Endothelial cell of hepatic sinusoid (primary cell): ENCODE results near the gene SIDT2.

ENCODE experiments used
- in situ Hi-C: cut with HindIII; loops from 2 replicates; pipeline ENCODE4 v1.10.0; 2017; ENCODE audit warnings: low sequenced_read_pairs

The SIDT2 gene

GRCh38 chr11:117220568-117220967 lies 42.0 kb downstream of the SIDT2 start:
- in situ Hi-C loops: no loop called here

DNA sequence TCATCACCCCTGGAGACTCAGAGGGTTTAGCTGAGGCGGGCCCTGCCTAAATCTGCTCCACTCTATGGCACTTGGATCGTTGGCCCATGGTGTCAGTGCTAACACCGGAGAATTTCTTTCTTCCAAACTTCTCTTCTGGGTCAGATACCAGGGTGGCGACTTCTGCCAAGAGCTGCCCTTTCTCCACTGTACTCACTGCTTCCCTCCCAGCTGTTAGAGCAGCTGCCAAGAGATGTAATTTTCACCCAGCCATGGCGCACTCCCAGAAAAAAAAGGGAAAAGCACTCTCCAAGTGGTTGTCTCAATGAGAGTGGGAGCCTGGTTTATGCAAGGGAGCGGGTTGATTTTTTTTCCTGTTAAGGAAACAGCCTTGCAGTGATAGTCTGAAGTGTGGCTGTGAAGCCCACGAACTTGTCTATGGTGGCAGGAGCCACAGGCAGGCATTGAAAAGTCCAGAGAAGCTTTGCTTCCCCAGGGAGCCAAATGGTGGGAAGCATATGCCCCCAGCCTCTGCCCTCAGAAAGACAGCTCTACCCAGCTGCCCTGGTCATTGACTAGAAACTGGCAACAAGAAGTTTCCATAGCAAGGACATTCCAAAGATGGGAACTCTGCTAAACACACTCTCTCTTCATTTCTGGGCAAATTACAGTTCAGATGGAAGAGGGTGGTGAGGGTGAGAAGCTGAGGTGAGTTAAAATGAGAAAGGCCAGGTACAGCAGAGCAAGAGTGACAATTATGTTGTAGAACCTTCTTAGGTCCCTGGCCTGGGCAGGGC lies 42.6 kb downstream of the SIDT2 start:
- in situ Hi-C loops: no loop called here

DNA sequence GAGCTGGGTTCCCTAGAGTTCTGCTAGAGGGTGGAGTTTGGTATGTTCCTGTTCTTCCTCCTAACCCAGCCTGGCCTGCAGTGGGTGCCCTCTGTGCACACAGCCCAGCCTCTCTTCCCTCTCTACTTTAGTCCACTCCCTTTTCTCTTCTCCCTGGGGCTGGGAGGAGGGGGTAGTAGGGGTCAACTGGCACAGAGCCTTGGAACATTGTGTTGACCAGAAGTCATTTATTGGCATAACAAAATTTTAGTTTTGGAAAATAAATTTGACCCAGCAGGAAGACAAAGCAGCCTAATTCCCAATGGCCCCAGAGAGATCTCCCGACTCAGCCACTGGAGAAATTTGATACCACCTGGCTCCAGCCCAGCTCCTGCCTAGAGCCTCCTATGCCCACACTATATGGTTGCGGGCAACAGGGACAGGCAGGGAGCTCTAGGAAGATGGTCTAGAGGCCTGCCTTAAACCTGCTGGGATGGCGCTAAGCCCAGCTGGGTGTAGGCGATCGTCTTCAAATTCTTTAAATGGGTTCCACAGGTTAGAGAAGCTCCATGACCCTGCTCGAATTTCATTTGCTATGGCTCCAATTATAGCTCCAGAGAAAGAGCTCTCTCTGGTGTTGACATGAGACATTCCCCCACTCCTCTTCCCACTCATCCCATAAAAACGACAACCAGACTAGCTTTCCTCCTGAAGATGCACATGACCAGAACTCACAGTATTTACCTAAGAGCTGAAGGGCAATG lies 43.4 kb downstream of the SIDT2 start:
- in situ Hi-C loops: no loop called here

DNA sequence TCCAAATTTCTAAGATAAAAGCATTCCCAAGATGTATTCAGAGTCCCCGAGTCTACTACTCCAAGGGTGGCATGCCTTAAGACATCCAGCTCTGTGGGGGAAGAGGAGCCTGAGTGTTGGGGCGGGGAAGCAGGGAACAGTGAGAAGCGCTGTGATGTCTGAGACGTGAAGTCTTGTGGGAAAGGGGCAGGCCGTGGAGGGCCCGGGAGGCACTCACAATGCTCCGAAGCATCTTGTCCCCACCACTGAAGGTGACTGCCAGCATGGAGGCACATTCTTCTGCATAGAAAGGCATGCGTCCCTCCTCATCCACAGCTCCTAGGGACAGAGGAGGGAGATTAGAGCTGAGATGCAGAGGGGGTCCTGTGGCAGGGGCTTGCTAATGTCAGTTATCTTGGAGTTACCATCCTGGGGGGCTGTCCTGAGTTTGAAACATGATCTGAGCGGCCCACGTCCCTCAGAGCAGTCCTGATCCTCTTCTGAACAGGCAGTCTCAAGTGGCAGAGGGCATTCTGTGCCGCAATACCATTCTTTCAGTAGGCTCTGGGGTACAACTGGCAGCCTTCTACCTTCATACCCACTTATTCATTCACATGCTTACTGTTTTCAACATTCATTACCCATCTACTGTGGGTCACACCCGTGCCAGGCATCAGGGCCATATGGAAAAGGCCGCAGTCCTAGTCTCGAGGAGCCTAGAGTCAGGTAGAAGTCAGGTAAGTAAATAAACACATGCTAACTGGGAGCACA lies 44.6 kb downstream of the SIDT2 start:
- in situ Hi-C loops: no loop called here

GRCh38 chr11:117223741-117224689 lies 45.5 kb downstream of the SIDT2 start:
- in situ Hi-C loops: no loop called here

DNA sequence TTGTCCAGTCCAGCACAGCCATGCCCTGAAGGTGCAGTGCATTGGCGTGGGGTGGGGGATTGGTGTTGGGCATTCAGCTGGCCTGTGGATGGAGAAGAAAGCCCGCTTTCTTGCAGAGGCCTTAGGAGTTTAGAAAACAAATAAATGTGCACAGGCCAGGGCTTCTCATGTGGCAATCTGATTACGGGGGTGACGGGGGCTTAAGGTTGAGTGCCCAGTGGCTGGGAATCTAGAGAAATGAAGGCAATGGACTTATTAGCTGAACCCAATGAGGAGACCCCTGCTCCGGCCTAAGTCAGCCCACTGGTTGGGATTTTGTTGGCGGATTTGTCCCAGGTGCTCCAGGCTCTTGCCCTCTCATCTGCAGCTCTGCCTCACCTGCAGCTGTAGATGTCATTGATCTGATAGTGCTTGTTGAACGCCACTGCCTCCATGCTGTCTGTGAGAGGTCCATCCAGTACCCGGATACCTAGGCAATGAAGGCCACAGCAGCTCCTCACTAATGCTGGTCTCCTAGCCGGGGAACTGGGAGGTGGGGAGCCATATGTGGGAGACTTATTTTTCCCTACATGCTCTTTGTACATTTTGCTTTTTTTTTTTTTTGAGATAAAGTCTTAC lies 47.1 kb downstream of the SIDT2 start:
- in situ Hi-C loops: no loop called here

GRCh38 chr11:117226388-117227385 lies 48.1 kb downstream of the SIDT2 start:
- in situ Hi-C loops: no loop called here

GRCh38 chr11:117228091-117228490 lies 49.5 kb downstream of the SIDT2 start:
- in situ Hi-C loops: no loop called here

DNA sequence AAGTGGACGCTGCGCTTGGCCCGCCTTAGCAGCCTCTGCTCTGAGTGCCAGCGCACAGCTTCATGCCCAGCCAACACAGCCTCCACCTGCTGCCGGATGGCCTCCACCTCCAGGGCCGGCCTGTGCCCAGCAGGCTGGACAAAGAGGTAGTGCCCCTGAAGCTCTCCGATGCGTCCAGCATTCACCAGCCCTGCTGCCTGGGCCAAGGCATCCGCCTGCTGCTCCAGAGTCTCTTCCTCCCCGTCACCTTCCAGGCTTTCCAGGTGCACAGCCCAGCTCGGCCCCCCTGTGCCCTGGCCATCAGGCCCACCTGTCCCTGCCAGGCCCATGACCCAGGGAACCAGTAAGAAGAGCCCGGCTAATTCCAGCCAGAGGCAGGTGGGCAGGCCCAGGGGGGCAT lies 50.9 kb downstream of the SIDT2 start:
- in situ Hi-C loops: no loop called here

DNA sequence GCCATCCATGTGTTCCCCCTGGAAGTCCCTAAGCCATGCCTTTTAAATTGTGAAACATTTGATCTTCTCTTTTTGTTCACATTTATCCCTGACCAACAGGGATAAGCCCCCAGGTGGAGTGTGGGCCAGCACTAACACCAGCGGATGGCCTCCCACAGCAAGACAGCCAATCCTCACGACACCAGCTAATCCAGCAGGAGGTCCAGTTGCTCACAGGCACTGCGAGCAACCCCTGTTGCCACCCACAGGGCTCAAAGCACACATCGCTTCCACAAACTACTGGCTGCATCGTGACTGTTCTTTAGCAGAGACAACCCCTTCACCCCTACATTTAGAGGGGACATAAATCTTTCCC lies 51.4 kb downstream of the SIDT2 start:
- in situ Hi-C loops: no loop called here

DNA sequence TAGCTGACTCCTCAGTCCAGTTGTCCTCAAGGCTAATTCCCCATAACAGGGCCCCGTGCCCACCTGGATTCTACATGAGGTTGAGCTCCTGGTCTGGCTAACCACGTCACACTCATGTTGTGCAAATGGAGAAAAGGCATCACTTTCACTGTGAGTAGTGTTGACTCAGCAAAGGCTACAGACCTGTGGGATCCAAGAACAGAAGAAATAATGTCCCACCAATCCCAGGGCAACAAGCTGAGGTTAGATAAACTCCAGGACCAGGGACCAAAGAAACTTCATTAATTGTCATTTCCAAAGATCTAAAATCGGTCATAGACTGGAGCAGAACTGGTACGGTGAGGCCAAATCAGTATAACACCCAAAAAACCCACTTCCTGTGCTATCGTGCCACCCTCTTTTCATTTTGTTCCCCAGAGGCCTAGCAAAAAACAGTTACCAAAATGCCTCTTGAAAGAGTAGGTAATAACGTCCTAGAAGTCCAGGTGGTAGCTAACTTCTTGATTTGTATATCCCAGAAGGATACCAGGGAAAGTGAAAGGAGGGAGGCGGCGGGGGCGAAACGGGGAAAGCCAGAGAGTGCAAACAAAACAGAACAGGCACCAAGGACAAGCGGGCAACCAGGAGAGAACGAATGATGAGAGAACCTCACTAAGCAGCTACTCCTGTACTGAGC lies 51.9 kb downstream of the SIDT2 start:
- in situ Hi-C loops: no loop called here

GRCh38 chr11:117230999-117231841 lies 52.7 kb downstream of the SIDT2 start:
- in situ Hi-C loops: no loop called here

DNA sequence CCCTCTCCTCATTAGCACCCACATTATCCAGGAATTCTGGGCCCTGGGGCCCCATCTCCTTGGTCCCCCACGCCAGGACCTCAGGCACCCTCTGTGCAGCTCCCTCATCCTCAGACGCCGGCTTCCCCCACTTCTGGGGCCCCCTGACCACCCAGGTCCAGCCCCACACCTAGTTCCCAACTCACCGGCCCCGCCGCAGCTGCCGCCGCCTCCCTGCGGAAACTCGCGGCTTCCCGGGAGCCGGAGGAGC lies 53.2 kb downstream of the SIDT2 start, which contains the start of gene PCSK7:
PCSK7 (minus strand) TSS at position 232 of the 250 bp plus-strand sequence. CDS start 2,229 bp downstream, outside the sequence.
- in situ Hi-C loops: no loop called here

GRCh38 chr11:117232092-117232878 lies 53.7 kb downstream of the SIDT2 start, which contains the start of gene RNF214:
Gene RNF214 (plus strand): TSS chr11:117232671. CDS start chr11:117234273, 1,602 bp downstream.
- in situ Hi-C loops: no loop called here

- in situ Hi-C loops: no loop called here
These were observed 54.4 kb downstream of the SIDT2 start for GRCh38 chr11:117232911-117233409.

- in situ Hi-C loops: loop anchor here (5.0 kb wide), 1 partner anchor 61 kb away; the partner anchor contains the start of gene SIDT2
These were observed 59.7 kb downstream of the SIDT2 start for GRCh38 chr11:117238221-117238620.
